BLaER1 (cell line): ENCODE results near the gene SPTLC3.

Source experiments
- H3K27ac ChIP-seq: shearing (Covaris generic); formaldehyde crosslinking; 2 replicates; pipeline ENCODE4 v1.8.1; 2022
- H3K27me3 ChIP-seq: shearing (Covaris generic); formaldehyde crosslinking; 2 replicates; pipeline ENCODE4 v1.8.1; 2022
- H3K36me3 ChIP-seq: shearing (Covaris generic); formaldehyde crosslinking; 2 replicates; pipeline ENCODE4 v1.8.1; 2022
- H3K4me1 ChIP-seq: shearing (Covaris generic); formaldehyde crosslinking; 2 replicates; pipeline ENCODE4 v1.8.1; 2022
- H3K4me2 ChIP-seq: shearing (Covaris generic); formaldehyde crosslinking; 2 replicates; pipeline ENCODE4 v1.8.1; 2022
- H3K4me3 ChIP-seq: shearing (Covaris generic); formaldehyde crosslinking; 2 replicates; pipeline ENCODE4 v1.8.1; 2022
- H3K9ac ChIP-seq: shearing (Covaris generic); formaldehyde crosslinking; 2 replicates; pipeline ENCODE4 v1.8.1; 2022
- H3K9me3 ChIP-seq: shearing (Covaris generic); formaldehyde crosslinking; 2 replicates; pipeline ENCODE4 v1.8.1; 2022
- H4K20me1 ChIP-seq: shearing (Covaris generic); formaldehyde crosslinking; 2 replicates; pipeline ENCODE4 v1.8.1; 2022
- Cebpa-rat ChIP-seq: shearing (Covaris generic); IDR thresholded peaks from 2 replicates; pipeline ENCODE4 v1.8.1; 2022

The SPTLC3 gene

DNA sequence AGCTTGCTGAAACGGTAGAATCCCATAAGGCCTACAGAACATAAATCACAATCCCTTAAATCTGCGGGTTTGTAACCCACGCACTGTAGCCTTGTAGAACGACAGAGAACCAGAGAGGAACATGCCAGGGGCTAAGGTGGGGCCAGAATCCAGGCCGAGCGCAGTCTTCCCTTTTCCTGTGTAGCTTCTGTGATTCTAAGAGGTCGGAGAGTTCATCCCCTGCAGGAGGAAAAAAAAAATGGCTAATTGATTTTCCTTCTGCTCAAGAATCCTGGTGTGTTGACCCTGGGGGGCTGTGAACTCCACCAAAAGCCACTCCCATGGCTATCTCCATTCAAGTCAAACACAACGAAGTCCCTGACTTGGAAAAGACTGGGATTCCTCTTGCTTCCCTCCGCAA lies 96.3 kb downstream of the SPTLC3 start:
- Histone ChIP-seq H3K27ac (no peak overlapping the region), H3K27me3 (no peaks in the 10 kb centered on the region), H3K36me3 (no peaks in the 10 kb centered on the region), H3K9ac (no peak overlapping the region), H3K4me1 (peaks cover 13% of the 10 kb centered on the region), H3K9me3 (no peaks in the 10 kb centered on the region), H4K20me1 (no peaks in the 10 kb centered on the region), H3K4me2 (no peak overlapping the region), H3K4me3 (no peak overlapping the region)
- TF ChIP-seq Cebpa-rat = no peak

DNA sequence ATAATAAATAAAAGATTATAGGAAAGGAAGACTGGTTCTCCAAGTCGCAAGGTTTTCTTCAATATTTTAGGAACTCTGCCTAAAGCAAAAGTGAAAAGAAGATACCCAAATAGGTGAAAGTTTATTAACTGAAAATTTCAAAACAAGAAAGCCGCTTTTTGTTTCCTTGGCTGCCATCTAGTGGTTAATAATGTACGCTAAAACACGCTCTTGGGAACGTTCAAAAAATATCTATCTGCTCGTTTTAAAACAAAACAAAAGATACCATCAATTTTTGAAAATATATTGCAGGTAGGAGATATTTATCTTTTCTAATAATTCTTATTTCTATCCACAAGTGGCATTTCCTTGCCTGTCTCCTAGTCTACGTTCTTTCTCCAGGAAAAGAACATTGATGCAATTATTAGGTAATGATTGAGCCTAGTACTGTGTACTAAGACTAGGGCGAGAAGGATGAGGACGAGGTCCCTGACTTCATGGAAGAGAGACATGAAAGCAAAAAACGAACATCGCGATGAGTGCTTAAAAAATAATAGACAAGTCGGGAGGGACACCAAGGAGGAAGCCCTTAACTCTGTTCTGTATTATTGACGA lies 97.2 kb downstream of the SPTLC3 start:
- no peak for TF ChIP-seq Cebpa-rat
- no peak overlapping the region for H3K4me2 ChIP-seq
- H3K27me3 ChIP-seq = no peaks in the 10 kb centered on the region

DNA sequence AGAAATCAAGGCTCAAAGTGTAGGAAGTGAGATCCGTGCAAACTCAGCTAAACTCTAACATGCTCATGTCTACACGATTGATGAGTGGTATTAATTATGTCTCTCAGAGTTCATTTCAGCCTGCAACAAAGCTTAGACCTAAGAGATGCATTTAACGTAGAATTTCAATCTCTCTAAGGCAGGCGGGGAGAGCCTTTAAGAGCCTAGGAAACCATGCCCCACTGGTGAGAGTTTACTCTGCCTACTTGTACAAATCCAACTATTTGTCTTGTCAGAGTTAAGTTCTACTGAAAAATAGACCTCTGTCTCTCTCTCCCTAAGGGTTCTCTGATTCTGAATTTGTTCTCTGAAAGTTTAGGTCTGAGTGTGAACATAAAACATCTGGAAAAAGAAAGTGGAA lies 100.9 kb downstream of the SPTLC3 start:
- no peaks in the 10 kb centered on the region for H3K27me3 ChIP-seq
- H3K9ac ChIP-seq = no peak overlapping the region
- H3K4me3 ChIP-seq = no peak overlapping the region
- H3K9me3 ChIP-seq = no peaks in the 10 kb centered on the region
- H3K27ac ChIP-seq = no peak overlapping the region
- TF ChIP-seq Cebpa-rat = no peak
- H3K36me3 ChIP-seq = peaks cover 17% of the 10 kb centered on the region
- peak overlapping the region; percentile 50 for H3K4me2 ChIP-seq
- peaks cover 14% of the 10 kb centered on the region for H3K4me1 ChIP-seq
- H4K20me1 ChIP-seq = no peaks in the 10 kb centered on the region

More for the DNA sequence above, 97.2 kb downstream of the SPTLC3 start:
- Histone ChIP-seq H3K36me3 (0 out of 2 replicates have a peak, but pooled peaks cover 4% of the 10 kb centered on the region), H3K27ac (no peak overlapping the region), H3K9ac (no peak overlapping the region), H4K20me1 (no peaks in the 10 kb centered on the region), H3K9me3 (no peaks in the 10 kb centered on the region), H3K4me3 (no peak overlapping the region), H3K4me1 (peaks cover 14% of the 10 kb centered on the region)

DNA sequence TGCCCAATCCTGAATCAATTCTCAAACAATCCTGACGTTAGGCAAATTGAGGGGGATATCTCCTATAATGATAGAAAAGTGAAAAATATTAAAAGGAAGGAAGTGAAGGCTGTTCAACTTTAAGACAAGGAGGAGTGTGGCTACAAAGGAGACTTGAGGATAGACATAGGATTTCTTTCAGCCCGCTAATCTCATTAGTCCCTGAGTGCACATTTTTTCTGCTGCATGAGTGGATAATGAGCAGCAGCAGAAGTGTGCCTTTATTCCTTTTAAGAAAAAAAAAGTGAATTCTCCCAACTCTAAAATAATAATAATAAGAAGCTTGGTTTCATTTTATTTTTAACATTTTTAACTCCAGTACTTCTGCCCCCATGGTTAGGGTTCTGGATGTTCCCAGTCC lies 102.0 kb downstream of the SPTLC3 start:
- Histone ChIP-seq H3K4me3 (no peak overlapping the region), H3K9me3 (no peaks in the 10 kb centered on the region), H3K4me2 (no peak overlapping the region), H3K9ac (no peak overlapping the region), H3K27ac (no peak overlapping the region), H4K20me1 (no peaks in the 10 kb centered on the region), H3K4me1 (peaks cover 14% of the 10 kb centered on the region), H3K36me3 (peaks cover 17% of the 10 kb centered on the region), H3K27me3 (no peaks in the 10 kb centered on the region)
- TF ChIP-seq Cebpa-rat = no peak

DNA sequence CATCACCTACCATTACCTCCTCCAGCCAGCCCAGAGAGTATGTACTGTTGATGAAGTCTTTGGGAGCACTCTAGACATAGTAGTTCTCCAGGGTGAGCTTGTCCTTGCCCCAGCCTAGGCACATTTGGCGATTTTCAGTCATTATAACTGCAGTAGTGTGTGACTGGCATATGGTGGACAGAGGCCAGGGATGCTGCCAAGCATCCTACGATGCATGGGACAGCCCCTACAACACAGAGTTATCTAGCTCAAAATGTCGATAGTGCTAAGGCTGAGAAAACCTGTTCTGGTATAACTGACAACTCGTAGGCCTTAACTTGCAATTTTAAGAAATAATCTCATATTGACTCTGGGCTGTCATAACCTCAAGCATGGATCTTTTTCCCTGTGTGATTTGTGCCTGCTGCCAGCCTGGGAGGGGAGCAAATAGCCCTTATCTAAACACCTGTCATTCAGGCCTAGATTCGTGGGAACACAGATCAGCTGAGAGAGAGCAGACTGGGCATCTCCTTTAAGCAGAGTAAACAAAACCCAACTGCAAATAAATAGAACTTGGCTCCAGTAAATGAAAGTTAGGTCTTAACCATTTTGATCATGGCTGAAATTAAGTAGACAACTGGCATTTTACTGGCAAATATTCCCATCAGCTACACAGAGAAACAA lies 102.6 kb downstream of the SPTLC3 start:
- H4K20me1 ChIP-seq = no peaks in the 10 kb centered on the region
- no peaks in the 10 kb centered on the region for H3K9me3 ChIP-seq
- H3K4me1 ChIP-seq = peaks cover 14% of the 10 kb centered on the region
- TF ChIP-seq Cebpa-rat = no peak
- no peaks in the 10 kb centered on the region for H3K27me3 ChIP-seq
- peaks cover 17% of the 10 kb centered on the region for H3K36me3 ChIP-seq
- H3K9ac ChIP-seq = no peak overlapping the region
- no peak overlapping the region for H3K4me3 ChIP-seq
- H3K4me2 ChIP-seq = no peak overlapping the region
- no peak overlapping the region for H3K27ac ChIP-seq

DNA sequence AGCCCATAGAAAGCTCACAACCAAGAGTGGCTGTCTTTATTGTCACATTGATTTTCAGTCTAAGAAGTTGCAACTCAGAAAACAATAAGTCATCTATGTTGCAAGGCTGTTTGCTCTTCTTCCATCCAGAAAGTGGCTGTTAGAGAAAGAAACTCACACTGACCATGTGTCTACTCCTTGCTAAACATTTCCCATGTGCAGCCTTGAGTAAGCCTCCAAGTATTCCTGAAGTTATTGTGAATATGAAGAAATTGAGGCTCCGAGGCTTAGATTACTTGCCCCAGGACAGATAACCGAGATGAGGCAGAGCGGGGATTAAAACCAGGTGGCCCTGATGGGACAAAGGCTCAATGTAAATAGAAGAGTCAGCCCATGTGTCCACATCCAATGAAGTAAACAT lies 105.0 kb downstream of the SPTLC3 start:
- H3K4me2 ChIP-seq = no peak overlapping the region
- no peaks in the 10 kb centered on the region for H4K20me1 ChIP-seq
- no peak overlapping the region for H3K9ac ChIP-seq
- H3K36me3 ChIP-seq = peaks cover 17% of the 10 kb centered on the region
- no peak for TF ChIP-seq Cebpa-rat
- H3K27ac ChIP-seq = no peak overlapping the region
- H3K9me3 ChIP-seq = no peaks in the 10 kb centered on the region
- H3K4me3 ChIP-seq = no peak overlapping the region
- H3K4me1 ChIP-seq = peaks cover 18% of the 10 kb centered on the region
- H3K27me3 ChIP-seq = no peaks in the 10 kb centered on the region

DNA sequence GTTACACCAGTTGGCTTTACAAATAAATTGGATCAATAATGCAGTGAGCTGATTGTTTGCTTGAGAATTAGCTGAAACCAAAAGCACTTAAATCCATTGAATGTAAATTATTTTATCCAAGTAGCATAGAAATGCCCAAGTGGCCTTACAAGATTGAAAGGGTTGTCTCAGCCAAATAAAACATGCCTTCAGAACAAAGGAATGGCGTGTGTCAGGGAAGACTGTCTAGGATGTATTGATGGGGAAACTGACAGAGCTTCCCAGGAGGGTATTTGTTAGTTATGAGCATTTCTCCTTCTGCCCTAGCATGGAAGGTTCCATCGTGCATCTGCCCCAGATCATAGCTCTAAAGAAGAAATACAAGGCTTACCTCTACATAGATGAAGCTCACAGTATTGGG lies 108.4 kb downstream of the SPTLC3 start:
- no peak for TF ChIP-seq Cebpa-rat

DNA sequence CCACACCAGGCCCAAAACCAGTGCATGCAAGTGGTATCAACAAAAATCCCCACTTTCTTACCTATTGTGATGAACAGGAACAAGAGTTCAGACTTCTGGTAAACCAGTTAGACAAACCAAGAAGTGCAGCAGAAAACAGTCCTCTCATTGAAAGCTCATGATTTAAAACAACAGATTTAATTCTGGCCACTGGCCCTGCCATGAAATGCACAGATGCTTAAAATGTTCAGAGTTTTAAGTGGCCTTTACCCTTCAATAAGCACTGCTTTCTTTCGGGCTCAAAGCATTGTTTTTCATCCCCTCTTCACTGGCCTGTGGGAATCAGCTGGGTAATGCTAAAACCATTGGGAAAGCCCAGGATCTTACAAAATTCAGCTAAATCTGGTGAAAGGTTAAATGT lies 109.9 kb downstream of the SPTLC3 start:
- no peak overlapping the region for H3K4me3 ChIP-seq
- H3K27me3 ChIP-seq = no peaks in the 10 kb centered on the region
- H3K27ac ChIP-seq = no peak overlapping the region
- peak overlapping the region; percentile 52 for H3K4me2 ChIP-seq
- H4K20me1 ChIP-seq = no peaks in the 10 kb centered on the region
- H3K4me1 ChIP-seq = peaks cover 15% of the 10 kb centered on the region
- no peak for TF ChIP-seq Cebpa-rat
- no peak overlapping the region for H3K9ac ChIP-seq
- H3K36me3 ChIP-seq = no peaks in the 10 kb centered on the region
- no peaks in the 10 kb centered on the region for H3K9me3 ChIP-seq

More for the DNA sequence above, 108.4 kb downstream of the SPTLC3 start:
- peaks cover 1% of the 10 kb centered on the region; the same call in 1 of the 2 replicates for H3K36me3 ChIP-seq
- no peak overlapping the region for H3K4me3 ChIP-seq
- H3K27me3 ChIP-seq = no peaks in the 10 kb centered on the region
- H3K4me1 ChIP-seq = peaks cover 15% of the 10 kb centered on the region
- no peak overlapping the region for H3K4me2 ChIP-seq
- H3K9me3 ChIP-seq = no peaks in the 10 kb centered on the region
- no peak overlapping the region for H3K27ac ChIP-seq
- no peaks in the 10 kb centered on the region for H4K20me1 ChIP-seq
- H3K9ac ChIP-seq = no peak overlapping the region

DNA sequence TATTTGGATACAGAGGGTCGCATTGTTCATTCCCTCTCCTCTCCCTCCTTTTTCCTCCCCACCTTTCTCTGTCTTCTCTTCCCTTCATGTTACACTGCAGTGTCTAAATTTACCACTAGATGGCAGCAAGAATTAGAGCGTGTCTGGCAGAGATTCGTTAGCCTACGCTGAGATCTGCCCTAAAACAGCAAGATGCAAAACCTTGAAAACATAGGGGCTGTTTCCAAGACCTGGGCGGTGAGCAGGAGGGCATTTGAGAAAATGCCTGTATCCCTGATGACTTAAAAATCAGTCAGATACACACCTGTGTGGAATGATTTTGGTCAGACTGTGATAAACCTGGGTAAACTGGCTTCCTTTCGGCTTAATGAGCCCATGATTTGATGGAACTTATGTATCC lies 110.8 kb downstream of the SPTLC3 start:
- no peak for TF ChIP-seq Cebpa-rat
- Histone ChIP-seq H4K20me1 (no peaks in the 10 kb centered on the region), H3K4me2 (peak overlapping the region; percentile 52), H3K9ac (no peak overlapping the region), H3K27ac (no peak overlapping the region), H3K4me3 (no peak overlapping the region), H3K4me1 (peaks cover 15% of the 10 kb centered on the region), H3K36me3 (no peaks in the 10 kb centered on the region), H3K9me3 (no peaks in the 10 kb centered on the region), H3K27me3 (no peaks in the 10 kb centered on the region)

DNA sequence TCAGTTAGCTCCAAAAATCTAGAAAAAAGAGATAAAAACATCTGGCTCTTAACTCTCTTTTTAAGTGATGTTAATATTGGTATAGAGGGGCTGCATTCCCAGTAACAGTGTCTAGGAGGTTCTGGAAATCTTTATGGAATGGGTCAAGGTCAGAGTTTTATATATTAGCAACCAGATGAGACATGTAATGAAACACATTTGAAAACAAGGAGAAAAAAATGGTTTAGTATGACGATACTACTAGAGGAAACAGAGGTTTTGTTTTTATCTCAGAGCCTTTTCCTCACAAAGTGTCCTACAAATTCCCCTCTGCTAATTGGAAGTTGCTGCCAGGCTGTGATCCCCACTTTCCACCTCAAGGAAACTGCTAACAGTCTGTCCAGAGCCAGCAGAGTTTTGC lies 111.7 kb downstream of the SPTLC3 start:
- Histone ChIP-seq H3K4me2 (no peak overlapping the region), H3K9ac (no peak overlapping the region), H3K4me1 (peaks cover 15% of the 10 kb centered on the region), H3K4me3 (no peak overlapping the region), H3K27ac (no peak overlapping the region), H3K9me3 (no peaks in the 10 kb centered on the region), H3K36me3 (no peaks in the 10 kb centered on the region), H4K20me1 (no peaks in the 10 kb centered on the region), H3K27me3 (no peaks in the 10 kb centered on the region)
- no peak for TF ChIP-seq Cebpa-rat
